ENCODE results near the gene AAGAB.
"Not testable (repeated sequence)": the region's sequence is repeated elsewhere in the genome, so short reads cannot be mapped to it uniquely, and the experiment has no call there.

AAGAB gene, protein sequence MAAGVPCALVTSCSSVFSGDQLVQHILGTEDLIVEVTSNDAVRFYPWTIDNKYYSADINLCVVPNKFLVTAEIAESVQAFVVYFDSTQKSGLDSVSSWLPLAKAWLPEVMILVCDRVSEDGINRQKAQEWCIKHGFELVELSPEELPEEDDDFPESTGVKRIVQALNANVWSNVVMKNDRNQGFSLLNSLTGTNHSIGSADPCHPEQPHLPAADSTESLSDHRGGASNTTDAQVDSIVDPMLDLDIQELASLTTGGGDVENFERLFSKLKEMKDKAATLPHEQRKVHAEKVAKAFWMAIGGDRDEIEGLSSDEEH

DNA sequence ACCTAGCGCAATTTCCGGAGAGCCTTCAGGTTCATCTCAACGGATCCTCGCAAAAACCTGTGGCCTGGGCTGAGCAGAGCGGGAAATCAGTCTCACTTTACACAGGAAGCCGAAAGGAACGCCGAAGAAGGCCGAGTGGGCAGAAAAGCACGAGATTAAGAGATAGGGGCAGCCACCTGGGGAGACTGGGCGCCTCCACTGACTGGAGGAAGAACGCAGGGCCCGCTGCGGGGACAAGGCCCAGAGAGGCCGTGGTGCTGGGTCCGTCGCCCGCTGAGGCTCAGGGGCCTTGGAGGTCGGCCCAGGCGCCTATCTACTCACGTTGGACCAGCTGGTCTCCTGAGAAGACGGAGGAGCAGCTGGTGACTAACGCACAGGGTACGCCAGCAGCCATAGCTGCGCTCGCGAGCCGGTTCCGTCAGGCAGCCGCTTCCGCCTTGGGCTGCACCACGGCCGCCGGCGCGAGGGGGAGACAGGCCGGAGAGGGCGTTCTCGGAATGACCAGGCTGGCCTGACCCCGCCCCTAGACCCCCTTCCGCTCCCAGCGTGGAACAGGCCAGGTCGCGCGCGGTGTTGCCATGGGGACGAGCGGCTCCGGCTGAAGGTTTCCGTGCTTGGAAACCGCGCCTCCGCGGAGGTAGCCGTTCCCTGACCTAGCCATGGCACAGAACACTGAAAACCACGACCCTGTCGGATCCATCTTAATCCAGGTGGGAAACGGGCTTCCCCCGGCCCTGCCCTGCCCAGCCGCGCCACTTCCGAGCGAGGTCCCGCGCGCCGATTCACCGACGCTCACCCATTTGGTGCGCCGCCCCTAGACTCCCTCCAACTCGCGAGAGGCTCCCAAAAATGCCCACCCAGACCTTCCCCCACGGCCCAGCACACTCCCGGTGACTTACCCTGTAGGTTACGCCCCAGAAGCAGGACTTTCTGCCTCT, at the start of gene AAGAB, which contains the start of gene IQCH:
AAGAB (minus strand) TSS at position 424 of the 938 bp plus-strand sequence; CDS start at position 394, 30 bp downstream.
IQCH (plus strand) TSS at position 549 of the 938 bp plus-strand sequence; CDS start at position 660, 111 bp downstream.
- peak; percentile 69 to 98 (median 92) for DNase-seq

- no peak for DNase-seq
Measured at GRCh38 chr15:67303490-67304363, 49.3 kb upstream of the AAGAB start.

- DNase-seq = no peak
Measured at GRCh38 chr15:67300266-67301025, 46.0 kb upstream of the AAGAB start.

DNA sequence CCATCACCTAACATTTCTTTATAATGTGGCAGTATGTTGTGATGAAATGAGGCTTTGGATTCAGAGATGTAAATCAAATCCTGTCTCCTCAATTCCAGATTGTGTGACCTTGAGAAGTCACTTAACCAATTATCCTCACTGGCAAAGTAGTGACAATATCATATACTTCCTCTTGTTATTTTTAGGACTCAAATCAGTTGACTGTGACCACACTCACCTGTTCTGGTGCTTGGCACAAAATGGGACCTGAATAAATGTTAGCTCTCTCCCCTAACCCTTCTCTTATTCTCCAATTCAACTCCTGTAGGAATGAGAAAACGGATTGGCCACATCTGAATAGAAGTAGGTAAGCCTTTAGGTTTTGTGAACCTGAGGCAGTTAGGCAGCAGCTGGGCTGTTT, 42.2 kb upstream of the AAGAB start:
- no peak for DNase-seq

- no peak for DNase-seq
Measured at GRCh38 chr15:67296188-67296587, 41.7 kb upstream of the AAGAB start.

GRCh38 chr15:67290319-67290718, 35.9 kb upstream of the AAGAB start:
- no peak for DNase-seq

DNA sequence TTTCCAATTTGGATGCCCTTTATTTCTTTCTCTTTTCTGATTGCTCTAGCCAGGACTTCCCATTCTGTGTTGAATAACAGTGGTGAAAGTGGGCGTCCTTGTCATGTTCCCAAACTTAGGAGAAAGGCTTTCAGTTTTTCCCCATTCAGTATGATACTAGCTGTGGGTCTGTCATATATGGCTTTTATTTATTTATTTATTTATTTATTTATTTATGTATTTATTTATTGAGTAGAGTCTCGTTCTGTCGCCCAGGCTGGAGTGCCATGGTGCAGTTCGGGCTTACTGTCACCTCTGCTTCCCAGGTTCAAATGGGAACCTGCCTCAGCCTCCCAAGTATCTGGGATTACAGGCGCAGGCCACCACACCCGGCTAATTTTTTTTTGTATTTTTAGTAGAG, 31.9 kb upstream of the AAGAB start:
- DNase-seq = not testable (repeated sequence)

DNA sequence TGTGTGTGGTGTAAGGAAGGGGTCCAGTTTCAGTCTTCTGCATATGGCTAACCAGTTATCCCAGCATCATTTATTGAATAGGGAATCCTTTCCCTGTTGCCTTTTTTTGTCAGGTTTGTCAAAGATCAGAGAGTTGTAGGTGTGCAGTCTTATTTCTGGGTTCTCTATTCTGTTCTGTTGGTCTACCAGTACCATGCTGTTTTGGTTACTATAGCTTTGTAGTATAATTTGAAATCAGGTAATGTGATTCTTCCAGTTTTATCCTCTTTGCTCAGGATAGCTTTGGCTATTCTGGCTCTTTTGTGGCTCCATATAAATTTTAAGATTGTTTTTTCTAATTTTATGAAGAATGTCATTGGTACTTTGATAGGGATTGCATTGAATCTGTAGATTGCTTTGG, 31.2 kb upstream of the AAGAB start:
- DNase-seq = not testable (repeated sequence)

DNA sequence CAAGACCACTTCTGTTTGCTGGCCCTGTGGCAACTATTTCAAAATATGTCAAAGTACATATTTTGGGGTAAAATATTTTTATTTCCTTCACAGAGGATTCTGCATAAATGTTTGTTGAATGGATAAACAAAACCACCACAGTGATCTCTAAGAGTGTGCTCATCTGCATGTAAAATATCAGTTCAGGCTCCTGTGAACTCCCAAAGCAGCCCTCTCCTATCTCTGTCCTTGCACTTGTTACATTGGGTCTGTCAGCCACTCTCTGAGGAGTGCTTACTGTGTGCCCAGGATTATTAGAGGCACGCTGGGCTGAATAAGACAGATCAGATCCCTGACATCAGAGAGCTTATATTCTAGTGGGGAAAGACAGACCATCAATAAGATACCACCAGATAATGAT, 27.3 kb upstream of the AAGAB start:
- DNase-seq = no peak

DNA sequence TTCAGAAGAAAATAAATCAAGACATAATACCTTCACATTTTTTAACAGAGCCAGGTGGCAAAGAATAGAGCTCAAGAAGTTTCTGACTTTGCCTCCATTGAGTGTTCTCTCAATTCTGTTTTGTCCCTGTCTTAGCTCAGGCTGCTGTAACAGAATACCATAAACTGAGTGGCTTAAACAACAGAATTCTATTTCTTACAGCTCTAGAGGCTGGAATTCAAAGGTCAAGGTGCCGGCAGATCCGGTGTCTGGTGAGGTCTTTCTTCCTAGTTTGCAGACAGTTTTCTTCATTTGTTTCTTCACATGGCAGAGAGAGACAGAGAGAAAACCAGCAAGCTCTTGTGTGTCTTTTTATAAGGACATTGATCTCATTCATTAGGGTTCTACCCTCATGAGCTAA, 25.8 kb upstream of the AAGAB start:
- no peak for DNase-seq

- no peak for DNase-seq
Measured at GRCh38 chr15:67276666-67277065, 22.2 kb upstream of the AAGAB start.

GRCh38 chr15:67274236-67274635, 19.8 kb upstream of the AAGAB start:
- DNase-seq = no peak

DNA sequence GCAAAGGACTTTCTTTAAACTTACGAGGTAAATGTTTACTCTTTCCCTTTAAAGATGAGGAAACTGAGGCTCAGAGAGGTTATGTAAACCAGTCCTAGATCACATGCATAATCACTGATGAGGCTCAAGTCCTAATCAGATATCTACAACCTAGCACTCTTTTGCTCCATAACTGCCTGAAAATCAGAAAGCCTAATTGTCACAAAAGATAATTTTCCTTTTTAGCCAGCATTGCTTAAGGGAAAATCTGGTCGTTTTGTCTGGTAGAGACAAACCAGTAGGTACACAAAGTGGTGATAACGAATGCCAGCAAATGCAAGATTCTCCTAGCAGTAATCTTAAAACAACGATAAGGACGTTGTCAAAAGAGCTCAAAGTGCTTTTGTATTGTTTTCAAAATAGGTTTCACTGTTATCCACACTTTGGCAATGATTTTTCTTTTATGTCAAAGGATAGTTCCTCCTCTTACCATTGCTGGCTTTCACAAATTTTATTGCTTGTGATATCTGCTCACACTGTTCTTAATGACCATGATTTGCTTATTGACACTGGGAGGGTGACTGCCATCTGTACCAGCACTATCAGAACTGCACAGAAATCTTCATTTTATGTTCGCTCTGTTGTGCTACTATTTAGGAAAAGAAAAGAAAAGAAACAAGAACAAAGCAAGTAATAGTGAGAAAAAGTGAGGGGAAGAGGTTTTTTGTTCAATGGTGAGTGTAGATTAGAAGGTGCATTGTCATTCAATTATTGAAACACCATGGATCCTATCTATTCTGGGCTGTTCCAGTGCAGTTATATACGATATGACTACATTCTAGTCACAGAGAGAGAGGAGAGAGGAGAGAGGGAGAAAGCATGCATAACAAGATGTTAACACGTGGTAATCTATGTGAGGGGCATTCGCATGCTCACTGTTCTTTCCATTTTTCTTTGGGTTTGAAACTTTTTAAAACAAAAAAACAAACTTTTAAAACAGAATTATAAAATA, 13.8 kb upstream of the AAGAB start:
- DNase-seq = no peak

DNA sequence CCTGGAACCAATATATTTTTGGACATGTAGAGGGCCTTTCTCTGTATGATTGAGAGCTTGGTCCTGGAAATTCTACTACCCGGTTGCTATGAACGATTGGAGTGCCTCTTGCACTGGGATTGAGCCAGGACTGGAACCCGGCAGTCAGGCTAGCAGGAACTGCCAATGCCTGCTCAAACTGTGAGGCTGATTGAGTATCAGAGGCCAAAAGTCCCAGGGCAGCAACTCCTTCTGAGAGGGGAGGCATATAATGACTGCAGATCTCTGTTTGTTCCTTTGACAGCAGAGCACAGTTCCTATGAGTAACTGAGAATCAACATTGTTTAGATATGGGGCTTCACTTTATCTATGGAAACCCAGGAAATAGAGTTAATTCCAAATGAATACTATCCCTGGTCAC, 13.0 kb upstream of the AAGAB start:
- no peak for DNase-seq

GRCh38 chr15:67266870-67267269, 12.4 kb upstream of the AAGAB start:
- no peak for DNase-seq

DNA sequence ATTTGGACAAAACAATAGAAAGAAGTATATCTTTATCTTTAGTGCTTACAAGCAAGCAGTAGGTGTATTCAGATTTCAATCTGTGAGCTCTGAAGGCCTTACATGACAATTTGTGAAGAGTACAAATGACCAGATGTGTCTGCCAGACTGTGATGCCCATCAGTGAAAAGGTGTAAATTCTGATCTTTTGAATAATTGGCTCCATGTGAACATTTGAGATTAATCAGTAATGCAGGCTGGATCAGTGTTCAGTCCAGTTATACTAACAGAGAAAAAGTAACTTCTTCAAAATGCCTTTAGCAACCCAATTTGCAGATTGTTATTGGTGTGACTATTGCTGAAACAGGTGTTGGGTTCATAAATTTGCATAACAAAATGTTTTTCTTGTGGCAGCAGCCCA, 5.3 kb upstream of the AAGAB start:
- no peak for DNase-seq

DNA sequence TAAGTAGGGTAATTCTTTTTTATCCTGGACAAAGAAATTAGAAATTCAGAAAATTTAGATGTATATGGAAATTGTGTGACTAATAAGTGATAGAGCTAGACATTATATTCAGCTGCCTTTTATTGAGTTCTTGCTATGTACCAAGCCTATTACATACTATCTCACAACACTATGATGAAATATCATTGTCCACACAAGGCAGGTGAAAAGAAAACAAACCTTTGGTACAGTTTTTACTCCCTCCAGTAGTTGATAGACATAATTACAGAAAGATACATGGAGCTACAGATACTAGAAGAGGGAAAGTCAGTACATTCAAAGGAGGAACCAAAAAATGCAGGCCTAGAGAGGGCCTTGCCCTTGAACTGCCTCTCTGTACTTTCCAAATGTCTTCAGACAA, 4.9 kb upstream of the AAGAB start:
- DNase-seq = no peak

GRCh38 chr15:67258412-67258811, 4.0 kb upstream of the AAGAB start:
- not testable (repeated sequence) for DNase-seq

- no peak for DNase-seq
Measured at GRCh38 chr15:67256051-67256450, 1.6 kb upstream of the AAGAB start.
